Measurements from ENCODE around the gene SPATA32. TPM values are rescaled to one million over a fixed set of nuclear protein-coding genes. Genes with fewer than 3 reads are reported as not detected.

SPATA32 gene
- total and polyA plus RNA-seq, 9 donors = 0.12 TPM; not detected in 8

GRCh38 chr17:45260204-45260783 is 1.6 kb downstream of the SPATA32 start:
- DNase-seq = no peak
- intact Hi-C loops (cut with DNase I) = no loop called here
- peaks cover 4% of the 10 kb centered on the region for H3K4me1 ChIP-seq (ENCODE audit: insufficient read depth)
- no peaks in the 10 kb centered on the region for H3K36me3 ChIP-seq
- WGBS, 3 donors = 84 to 92% (median 87%) methylated on average over 7 of the region's 7 CpGs
- H3K4me3 ChIP-seq = no peak overlapping the region
- H3K9me3 ChIP-seq = no peaks in the 10 kb centered on the region
- no peaks in the 10 kb centered on the region for H3K27me3 ChIP-seq
- H3K27ac ChIP-seq = no peak overlapping the region
- TF ChIP-seq CTCF (IDR thresholded peaks at IDR 0.05) (no peak), EP300 (IDR thresholded peaks at IDR 0.05) (no peak), POLR2A (IDR thresholded peaks at IDR 0.05) (no peak)

GRCh38 chr17:45258981-45259380 is 2.9 kb downstream of the SPATA32 start:
- TF ChIP-seq EP300 (IDR thresholded peaks at IDR 0.05) (no peak), POLR2A (IDR thresholded peaks at IDR 0.05) (no peak), CTCF (IDR thresholded peaks at IDR 0.05) (no peak)
- intact Hi-C loops (cut with DNase I) = no loop called here
- no peaks in the 10 kb centered on the region for H3K9me3 ChIP-seq
- no peak for DNase-seq
- no peaks in the 10 kb centered on the region for H3K36me3 ChIP-seq
- no peak overlapping the region for H3K4me3 ChIP-seq
- peaks cover 4% of the 10 kb centered on the region for H3K4me1 ChIP-seq (ENCODE audit: insufficient read depth)
- WGBS, 3 donors = 50 to 54% (median 50%) methylated on average over 5 of the region's 5 CpGs
- no peak overlapping the region for H3K27ac ChIP-seq
- no peaks in the 10 kb centered on the region for H3K27me3 ChIP-seq

GRCh38 chr17:45257115-45257514 is 4.8 kb downstream of the SPATA32 start:
- WGBS, 3 donors = 62 to 66% (median 65%) methylated on average over 16 of the region's 16 CpGs

GRCh38 chr17:45256114-45256966 is 5.6 kb downstream of the SPATA32 start:
- H3K27me3 ChIP-seq = no peaks in the 10 kb centered on the region
- TF ChIP-seq CTCF (IDR thresholded peaks at IDR 0.05) = no peak
- TF ChIP-seq EP300 (IDR thresholded peaks at IDR 0.05) = no peak
- 83 to 85% (median 83%) methylated on average over 14 of the region's 14 CpGs for WGBS, 3 donors

More at GRCh38 chr17:45257115-45257514, 4.8 kb downstream of the SPATA32 start:
- no peaks in the 10 kb centered on the region for H3K4me1 ChIP-seq (ENCODE audit: insufficient read depth)
- intact Hi-C loops (cut with DNase I) = no loop called here
- DNase-seq = no peak
- H3K4me3 ChIP-seq = no peak overlapping the region
- H3K27me3 ChIP-seq = no peaks in the 10 kb centered on the region
- H3K36me3 ChIP-seq = no peaks in the 10 kb centered on the region
- H3K27ac ChIP-seq = no peak overlapping the region
- no peaks in the 10 kb centered on the region for H3K9me3 ChIP-seq
- TF ChIP-seq POLR2A (IDR thresholded peaks at IDR 0.05) (no peak), EP300 (IDR thresholded peaks at IDR 0.05) (no peak), CTCF (IDR thresholded peaks at IDR 0.05) (no peak)

More at GRCh38 chr17:45256114-45256966, 5.6 kb downstream of the SPATA32 start:
- no peak overlapping the region for H3K4me3 ChIP-seq
- H3K9me3 ChIP-seq = no peaks in the 10 kb centered on the region
- no peak overlapping the region for H3K27ac ChIP-seq
- no peaks in the 10 kb centered on the region for H3K36me3 ChIP-seq
- no peaks in the 10 kb centered on the region for H3K4me1 ChIP-seq (ENCODE audit: insufficient read depth)
- DNase-seq = no peak
- intact Hi-C loops (cut with DNase I) = no loop called here

Data from ovary (tissue), 9 donors.